Neural cell (in vitro differentiated cells): Measurements from ENCODE around the gene SOX18. TPM values are rescaled to one million over a fixed set of nuclear protein-coding genes. Genes with fewer than 3 reads are reported as not detected.
A peak's percentile ranks its signal among the peaks of the same experiment; 100 is the strongest.

Source experiments
- H2AFZ ChIP-seq: fragments of 200-600, 300-800 bp; sonication (generic), shearing (Covaris generic); 2 replicates; pipeline ENCODE4 v1.6.0; 2014; ENCODE audit warnings: low read depth, mild to moderate bottlenecking, antibody characterized with exemption, low read length, moderate library complexity
- H3F3A ChIP-seq: fragments of 200-600 bp; shearing (Covaris generic); 2 replicates; pipeline ENCODE4 v1.6.1; 2016; ENCODE audit warnings: mild to moderate bottlenecking, moderate library complexity, mixed read lengths, antibody characterized with exemption, low read length; ENCODE audit not compliant: insufficient read depth, poor library complexity, severe bottlenecking
- H3K27ac ChIP-seq: fragments of 200-600, 300-800 bp; sonication (generic), shearing (Covaris generic); 2 replicates; pipeline ENCODE4 v1.5.1; 2014; ENCODE audit warnings: mild to moderate bottlenecking, low read length, moderate library complexity
- H3K27me3 ChIP-seq: fragments of 300-800, 200-600 bp; sonication (generic), shearing (Covaris generic); 2 replicates; pipeline ENCODE4 v1.6.0; 2014; ENCODE audit warnings: mild to moderate bottlenecking, low read depth, low read length, moderate library complexity; ENCODE audit not compliant: insufficient read depth
- H3K36me3 ChIP-seq: fragments of 300-800, 200-600 bp; sonication (generic), shearing (Covaris generic); 2 replicates; pipeline ENCODE4 v1.5.1; 2014; ENCODE audit warnings: mild to moderate bottlenecking, antibody characterized with exemption, low read length, moderate library complexity; ENCODE audit not compliant: insufficient read depth
- H3K4me2 ChIP-seq: fragments of 300-800, 200-600 bp; sonication (generic), shearing (Covaris generic); 2 replicates; pipeline ENCODE4 v1.6.0; 2014; ENCODE audit warnings: mild to moderate bottlenecking, low read length
- H3K4me3 ChIP-seq: fragments of 300-800, 200-600 bp; sonication (generic), shearing (Covaris generic); 2 replicates; pipeline ENCODE4 v1.5.1; 2014; ENCODE audit warnings: mild to moderate bottlenecking, low read length, moderate library complexity
- H3K79me2 ChIP-seq: fragments of 200-600 bp; shearing (Covaris generic); replicated peaks from 2 replicates; pipeline ENCODE4 v1.6.0; 2014; ENCODE audit warnings: mild to moderate bottlenecking, low read length, moderate library complexity; ENCODE audit not compliant: insufficient read depth
- H3K9ac ChIP-seq: fragments of 300-800, 200-600 bp; sonication (generic), shearing (Covaris generic); 2 replicates; pipeline ENCODE4 v1.6.1; 2016; ENCODE audit warnings: mild to moderate bottlenecking, low read length, mixed read lengths
- H3K9me2 ChIP-seq: fragments of 200-600 bp; shearing (Covaris generic); 2 replicates; pipeline ENCODE4 v1.6.1; 2016; ENCODE audit warnings: mild to moderate bottlenecking, low read length, mixed read lengths; ENCODE audit not compliant: insufficient read depth
- H3K9me3 ChIP-seq: fragments of 200-600, 300-800 bp; sonication (generic), shearing (Covaris generic); 2 replicates; pipeline ENCODE4 v1.6.1; 2016; ENCODE audit warnings: mild to moderate bottlenecking, mixed run types, low read length, moderate library complexity, mixed read lengths
- H4K20me1 ChIP-seq: fragments of 200-600 bp; shearing (Covaris generic); 2 replicates; pipeline ENCODE4 v1.6.1; 2016; ENCODE audit warnings: mild to moderate bottlenecking, mixed run types; ENCODE audit not compliant: insufficient read depth
- EP300 ChIP-seq: fragments of 450-650 bp; conservative IDR thresholded peaks from 2 replicates; pipeline ENCODE4 v1.6.1; 2014; ENCODE audit warnings: antibody characterized with exemption, mild to moderate bottlenecking, moderate library complexity; ENCODE audit not compliant: poor library complexity, severe bottlenecking
- EZH2 ChIP-seq: fragments of 200-600, 300-800 bp; shearing (Covaris generic), sonication (generic); IDR thresholded peaks from 2 replicates; pipeline ENCODE4 v1.6.1; 2014; ENCODE audit warnings: antibody characterized with exemption, low read length, borderline replicate concordance, mild to moderate bottlenecking; ENCODE audit not compliant: insufficient read depth, poor library complexity, severe bottlenecking
- MXI1 ChIP-seq: fragments of 450-650 bp; conservative IDR thresholded peaks from 2 replicates; pipeline ENCODE4 v1.6.1; 2014; ENCODE audit warnings: antibody characterized with exemption, mild to moderate bottlenecking; ENCODE audit not compliant: poor library complexity, severe bottlenecking
- POLR2AphosphoS5 ChIP-seq: IDR thresholded peaks from 2 replicates; pipeline ENCODE4 v1.6.1; 2012
- RAD21 ChIP-seq: fragments of 450-650 bp; conservative IDR thresholded peaks from 2 replicates; pipeline ENCODE4 v1.6.1; 2014; ENCODE audit warnings: antibody characterized with exemption, mild to moderate bottlenecking, moderate library complexity
- REST ChIP-seq: IDR thresholded peaks from 2 replicates; pipeline ENCODE4 v1.6.1; 2012; ENCODE audit warnings: borderline replicate concordance
- SMC3 ChIP-seq: fragments of 450-650 bp; conservative IDR thresholded peaks from 2 replicates; pipeline ENCODE4 v1.6.1; 2014; ENCODE audit warnings: antibody characterized with exemption, mild to moderate bottlenecking, moderate library complexity; ENCODE audit not compliant: poor library complexity
- TAF1 ChIP-seq: IDR thresholded peaks from 2 replicates; pipeline ENCODE4 v1.6.1; 2012; ENCODE audit warnings: low read depth
- polyA plus RNA-seq: library from polyadenylated mRNA; depleted of rRNA; stranded (reverse); fragments of >200 nt; gene quantifications from 2 replicates; pipeline ENCODE4 v1.2.3, GENCODE V29; 2014
- TF ChIP-seq, protein P1 (sequence below): fragments of 450-650 bp; IDR thresholded peaks from 2 replicates; pipeline ENCODE4 v1.5.1; 2014; ENCODE audit warnings: antibody characterized with exemption, mild to moderate bottlenecking, moderate library complexity; ENCODE audit not compliant: poor library complexity, severe bottlenecking

Gene SOX18
- polyA plus RNA-seq, 1 donor from 2014 or later = 0.12 TPM

DNA sequence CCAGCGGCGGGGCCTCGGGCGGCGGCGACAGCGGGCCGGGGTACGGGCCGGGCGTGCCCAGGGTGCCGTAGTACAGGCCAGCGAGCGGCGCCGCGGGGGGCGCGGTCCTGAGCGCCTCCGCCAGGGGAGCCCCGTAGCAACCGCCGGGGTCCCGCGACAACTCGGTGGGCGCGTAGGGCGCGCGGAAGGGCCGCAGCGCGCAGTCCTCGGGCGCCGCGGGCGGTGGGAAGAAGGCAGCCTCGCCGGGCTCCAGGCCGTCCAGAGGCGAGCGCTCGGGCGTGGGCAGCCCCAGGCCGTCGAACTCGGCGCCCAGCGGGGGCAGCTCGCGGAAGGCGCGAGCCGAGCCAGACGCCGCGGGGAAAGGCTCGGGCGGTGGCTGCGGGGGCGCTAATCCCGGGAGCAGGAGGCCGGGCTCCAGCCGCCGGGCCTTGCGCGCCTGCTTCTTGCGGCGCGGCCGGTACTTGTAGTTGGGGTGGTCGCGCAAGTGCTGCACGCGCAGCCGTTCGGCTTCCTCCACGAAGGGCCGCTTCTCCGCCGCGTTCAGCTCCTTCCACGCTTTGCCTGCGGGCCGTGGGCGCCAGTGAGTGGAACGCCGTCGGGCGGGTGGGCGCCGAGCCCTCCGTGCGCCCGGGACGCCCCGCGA is 916 bp downstream of the SOX18 start:
- H3K9me3 ChIP-seq = no peaks in the 10 kb centered on the region
- H3K4me3 ChIP-seq = peak overlapping the region; percentile 40
- H3K27ac ChIP-seq = no peak overlapping the region
- no peak overlapping the region for H3K4me2 ChIP-seq
- no peaks in the 10 kb centered on the region for H4K20me1 ChIP-seq
- H3K9me2 ChIP-seq = no peaks in the 10 kb centered on the region
- no peak for TF ChIP-seq EP300
- no peak for TF ChIP-seq REST
- TF ChIP-seq EZH2 = no peak
- TF ChIP-seq POLR2AphosphoS5 = no peak
- TF ChIP-seq, protein P1, sequence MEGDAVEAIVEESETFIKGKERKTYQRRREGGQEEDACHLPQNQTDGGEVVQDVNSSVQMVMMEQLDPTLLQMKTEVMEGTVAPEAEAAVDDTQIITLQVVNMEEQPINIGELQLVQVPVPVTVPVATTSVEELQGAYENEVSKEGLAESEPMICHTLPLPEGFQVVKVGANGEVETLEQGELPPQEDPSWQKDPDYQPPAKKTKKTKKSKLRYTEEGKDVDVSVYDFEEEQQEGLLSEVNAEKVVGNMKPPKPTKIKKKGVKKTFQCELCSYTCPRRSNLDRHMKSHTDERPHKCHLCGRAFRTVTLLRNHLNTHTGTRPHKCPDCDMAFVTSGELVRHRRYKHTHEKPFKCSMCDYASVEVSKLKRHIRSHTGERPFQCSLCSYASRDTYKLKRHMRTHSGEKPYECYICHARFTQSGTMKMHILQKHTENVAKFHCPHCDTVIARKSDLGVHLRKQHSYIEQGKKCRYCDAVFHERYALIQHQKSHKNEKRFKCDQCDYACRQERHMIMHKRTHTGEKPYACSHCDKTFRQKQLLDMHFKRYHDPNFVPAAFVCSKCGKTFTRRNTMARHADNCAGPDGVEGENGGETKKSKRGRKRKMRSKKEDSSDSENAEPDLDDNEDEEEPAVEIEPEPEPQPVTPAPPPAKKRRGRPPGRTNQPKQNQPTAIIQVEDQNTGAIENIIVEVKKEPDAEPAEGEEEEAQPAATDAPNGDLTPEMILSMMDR = no peak
- TF ChIP-seq SMC3 = no peak
- no peak for TF ChIP-seq TAF1
- TF ChIP-seq MXI1 = no peak
- no peak for TF ChIP-seq RAD21
- no peaks in the 10 kb centered on the region for H3K79me2 ChIP-seq
- no peak overlapping the region for H2AFZ ChIP-seq
- H3K36me3 ChIP-seq = no peaks in the 10 kb centered on the region
- H3F3A ChIP-seq = no peaks in the 10 kb centered on the region
- H3K9ac ChIP-seq = no peak overlapping the region
- H3K27me3 ChIP-seq = peaks cover 82% of the 10 kb centered on the region

DNA sequence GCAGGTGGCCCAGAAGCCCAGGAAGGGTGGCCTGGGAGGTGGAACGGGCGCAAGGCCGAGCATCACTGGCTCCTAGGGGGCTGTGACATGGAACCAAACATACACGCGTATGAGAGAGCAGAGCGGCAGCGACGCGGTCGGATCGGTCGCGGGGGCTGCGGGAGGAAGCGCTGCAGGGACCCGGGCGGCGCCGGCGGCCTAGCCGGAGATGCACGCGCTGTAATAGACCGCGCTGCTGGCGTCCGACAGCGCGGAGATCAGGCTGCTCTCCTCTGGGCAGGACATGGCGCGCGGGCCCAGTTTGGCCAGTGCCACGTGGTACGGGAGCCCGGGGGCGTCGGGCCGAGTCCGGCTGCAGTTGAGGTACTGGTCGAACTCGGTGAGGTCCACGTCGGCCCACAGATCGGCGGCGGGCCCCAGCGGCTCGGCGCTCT is 1.5 kb downstream of the SOX18 start:
- H3K79me2 ChIP-seq = no peaks in the 10 kb centered on the region
- H3K4me3 ChIP-seq = peak overlapping the region; percentile 28
- H3K4me2 ChIP-seq = no peak overlapping the region
- H3K36me3 ChIP-seq = no peaks in the 10 kb centered on the region
- H3K27me3 ChIP-seq = peaks cover 88% of the 10 kb centered on the region
- no peak overlapping the region for H3K27ac ChIP-seq
- no peaks in the 10 kb centered on the region for H4K20me1 ChIP-seq
- H3K9me2 ChIP-seq = no peaks in the 10 kb centered on the region
- no peak overlapping the region for H2AFZ ChIP-seq
- H3K9ac ChIP-seq = no peak overlapping the region
- TF ChIP-seq POLR2AphosphoS5 = no peak
- peak; percentile 37 for TF ChIP-seq EZH2
- no peak for TF ChIP-seq REST
- TF ChIP-seq EP300 = no peak
- no peak for TF ChIP-seq TAF1
- TF ChIP-seq SMC3 = no peak
- no peaks in the 10 kb centered on the region for H3K9me3 ChIP-seq
- no peaks in the 10 kb centered on the region for H3F3A ChIP-seq
